ENCODE measurements around the gene SLC26A5. TPM values are rescaled to one million over a fixed set of nuclear protein-coding genes. Genes with fewer than 3 reads are reported as not detected.

The SLC26A5 gene
- total and polyA plus RNA-seq, 2 donors (not counting 1 experiment from before 2014, with no cell fraction given), result not detected

DNA sequence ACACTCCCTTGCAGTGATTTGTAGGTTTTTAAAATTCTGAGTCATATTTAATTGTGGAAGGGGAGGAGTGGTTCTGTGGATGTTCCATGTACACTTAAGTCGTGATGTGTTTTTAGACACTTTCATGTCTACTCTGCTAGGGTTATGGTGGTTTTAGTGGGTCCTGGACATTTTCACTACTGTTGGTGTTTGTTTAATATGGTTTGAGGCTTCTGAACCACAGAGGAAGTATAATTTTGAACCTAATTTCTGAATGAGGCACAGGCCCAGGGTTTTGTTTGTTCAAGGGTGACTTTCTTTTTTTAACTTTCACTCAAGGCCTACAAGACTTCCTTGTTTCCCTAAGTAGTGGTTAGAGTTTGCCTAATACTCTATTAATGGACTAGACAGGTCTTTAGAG lies 13.3 kb downstream of the SLC26A5 start:
- no peak overlapping the region for H3K9ac ChIP-seq (ENCODE audit: insufficient read depth, low read length)
- H3K36me3 ChIP-seq (ENCODE audit: control insufficient read depth, insufficient read depth, low read length), result no peaks in the 10 kb centered on the region
- DNase-seq (ENCODE audit: low read depth in 2 of 2), result no peak
- H3K4me1 ChIP-seq (ENCODE audit: control insufficient read depth, extremely low read depth, insufficient read depth, low read length), result no peaks in the 10 kb centered on the region
- no peak overlapping the region for H2AFZ ChIP-seq (ENCODE audit: low read length)
- H3K4me2 ChIP-seq (ENCODE audit: extremely low read depth, insufficient read depth, low read length), result no peak overlapping the region
- no peak overlapping the region for H3K27ac ChIP-seq (ENCODE audit: insufficient read depth, low read length)
- H3K9me3 ChIP-seq (ENCODE audit: control insufficient read depth, insufficient read depth, low read depth, low read length), result no peaks in the 10 kb centered on the region
- no peak overlapping the region for H3K4me3 ChIP-seq (replicated peaks in 1 of 4; ENCODE audit: control extremely low read depth in 1 of 4, insufficient read depth in 1 of 4, low read depth in 3 of 4, low read length in 4 of 4)
- no peaks in the 10 kb centered on the region for H3K27me3 ChIP-seq (ENCODE audit: control insufficient read depth, insufficient read depth, low read length)
- no peaks in the 10 kb centered on the region for H3K79me2 ChIP-seq (ENCODE audit: control insufficient read depth, insufficient read depth, low read length)
- H4K20me1 ChIP-seq (ENCODE audit: control insufficient read depth, extremely low read depth, insufficient read depth, low read length), result no peaks in the 10 kb centered on the region
- TF ChIP-seq, protein P1, sequence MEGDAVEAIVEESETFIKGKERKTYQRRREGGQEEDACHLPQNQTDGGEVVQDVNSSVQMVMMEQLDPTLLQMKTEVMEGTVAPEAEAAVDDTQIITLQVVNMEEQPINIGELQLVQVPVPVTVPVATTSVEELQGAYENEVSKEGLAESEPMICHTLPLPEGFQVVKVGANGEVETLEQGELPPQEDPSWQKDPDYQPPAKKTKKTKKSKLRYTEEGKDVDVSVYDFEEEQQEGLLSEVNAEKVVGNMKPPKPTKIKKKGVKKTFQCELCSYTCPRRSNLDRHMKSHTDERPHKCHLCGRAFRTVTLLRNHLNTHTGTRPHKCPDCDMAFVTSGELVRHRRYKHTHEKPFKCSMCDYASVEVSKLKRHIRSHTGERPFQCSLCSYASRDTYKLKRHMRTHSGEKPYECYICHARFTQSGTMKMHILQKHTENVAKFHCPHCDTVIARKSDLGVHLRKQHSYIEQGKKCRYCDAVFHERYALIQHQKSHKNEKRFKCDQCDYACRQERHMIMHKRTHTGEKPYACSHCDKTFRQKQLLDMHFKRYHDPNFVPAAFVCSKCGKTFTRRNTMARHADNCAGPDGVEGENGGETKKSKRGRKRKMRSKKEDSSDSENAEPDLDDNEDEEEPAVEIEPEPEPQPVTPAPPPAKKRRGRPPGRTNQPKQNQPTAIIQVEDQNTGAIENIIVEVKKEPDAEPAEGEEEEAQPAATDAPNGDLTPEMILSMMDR (conservative IDR thresholded peaks at IDR 0.05 in 1 of 2, IDR thresholded peaks at IDR 0.05 in 1 of 2; ENCODE audit: low read depth in 1 of 2, low read length in 2 of 2), result no peak
- TF ChIP-seq EZH2 (IDR thresholded peaks at IDR 0.05; ENCODE audit: low read length, missing control alignments), result no peak

- no peaks in the 10 kb centered on the region for H4K20me1 ChIP-seq (ENCODE audit: control insufficient read depth, extremely low read depth, insufficient read depth, low read length)
- no peak for DNase-seq (ENCODE audit: low read depth in 2 of 2)
- H3K9ac ChIP-seq (ENCODE audit: insufficient read depth, low read length), result no peak overlapping the region
- H3K4me1 ChIP-seq (ENCODE audit: control insufficient read depth, extremely low read depth, insufficient read depth, low read length), result no peaks in the 10 kb centered on the region
- no peaks in the 10 kb centered on the region for H3K79me2 ChIP-seq (ENCODE audit: control insufficient read depth, insufficient read depth, low read length)
- no peaks in the 10 kb centered on the region for H3K27me3 ChIP-seq (ENCODE audit: control insufficient read depth, insufficient read depth, low read length)
- H3K36me3 ChIP-seq (ENCODE audit: control insufficient read depth, insufficient read depth, low read length), result no peaks in the 10 kb centered on the region
- TF ChIP-seq, protein P1 (conservative IDR thresholded peaks at IDR 0.05 in 1 of 2, IDR thresholded peaks at IDR 0.05 in 1 of 2; ENCODE audit: low read depth in 1 of 2, low read length in 2 of 2), result no peak
- TF ChIP-seq EZH2 (IDR thresholded peaks at IDR 0.05; ENCODE audit: low read length, missing control alignments), result no peak
- no peak overlapping the region for H3K4me3 ChIP-seq (replicated peaks in 1 of 4; ENCODE audit: control extremely low read depth in 1 of 4, insufficient read depth in 1 of 4, low read depth in 3 of 4, low read length in 4 of 4)
- no peak overlapping the region for H3K4me2 ChIP-seq (ENCODE audit: extremely low read depth, insufficient read depth, low read length)
- H3K9me3 ChIP-seq (ENCODE audit: control insufficient read depth, insufficient read depth, low read depth, low read length), result no peaks in the 10 kb centered on the region
- H3K27ac ChIP-seq (ENCODE audit: insufficient read depth, low read length), result no peak overlapping the region
- no peak overlapping the region for H2AFZ ChIP-seq (ENCODE audit: low read length)
Observed at GRCh38 chr7:103425177-103425576, 20.8 kb downstream of the SLC26A5 start.

- H3K9me3 ChIP-seq (ENCODE audit: control insufficient read depth, insufficient read depth, low read depth, low read length), result no peaks in the 10 kb centered on the region
- no peak for DNase-seq (ENCODE audit: low read depth in 2 of 2)
- no peak overlapping the region for H3K9ac ChIP-seq (ENCODE audit: insufficient read depth, low read length)
- H4K20me1 ChIP-seq (ENCODE audit: control insufficient read depth, extremely low read depth, insufficient read depth, low read length), result no peaks in the 10 kb centered on the region
- H3K4me1 ChIP-seq (ENCODE audit: control insufficient read depth, extremely low read depth, insufficient read depth, low read length), result no peaks in the 10 kb centered on the region
- no peak for TF ChIP-seq EZH2 (IDR thresholded peaks at IDR 0.05; ENCODE audit: low read length, missing control alignments)
- TF ChIP-seq, protein P1 (conservative IDR thresholded peaks at IDR 0.05 in 1 of 2, IDR thresholded peaks at IDR 0.05 in 1 of 2; ENCODE audit: low read depth in 1 of 2, low read length in 2 of 2), result no peak
- H3K4me2 ChIP-seq (ENCODE audit: extremely low read depth, insufficient read depth, low read length), result no peak overlapping the region
- no peak overlapping the region for H3K27ac ChIP-seq (ENCODE audit: insufficient read depth, low read length)
- H3K79me2 ChIP-seq (ENCODE audit: control insufficient read depth, insufficient read depth, low read length), result no peaks in the 10 kb centered on the region
- H3K4me3 ChIP-seq (replicated peaks in 1 of 4; ENCODE audit: control extremely low read depth in 1 of 4, insufficient read depth in 1 of 4, low read depth in 3 of 4, low read length in 4 of 4), result no peak overlapping the region
- H3K27me3 ChIP-seq (ENCODE audit: control insufficient read depth, insufficient read depth, low read length), result no peaks in the 10 kb centered on the region
- H2AFZ ChIP-seq (ENCODE audit: low read length), result no peak overlapping the region
- H3K36me3 ChIP-seq (ENCODE audit: control insufficient read depth, insufficient read depth, low read length), result no peaks in the 10 kb centered on the region
Observed at GRCh38 chr7:103423467-103424179, 22.4 kb downstream of the SLC26A5 start.

All from fibroblast of lung (primary cell).